Fibroblast of peridontal ligament (primary cell): ENCODE data around the gene SLFN12.
"Not testable (repeated sequence)": the region's sequence is repeated elsewhere in the genome, so short reads cannot be mapped to it uniquely, and the experiment has no call there.

Experiments
- DNase-seq: peaks from one replicate; pipeline ENCODE4 v3.0.0-alpha.2; 2010; ENCODE audit errors: extremely low read depth

SLFN12 gene

DNA sequence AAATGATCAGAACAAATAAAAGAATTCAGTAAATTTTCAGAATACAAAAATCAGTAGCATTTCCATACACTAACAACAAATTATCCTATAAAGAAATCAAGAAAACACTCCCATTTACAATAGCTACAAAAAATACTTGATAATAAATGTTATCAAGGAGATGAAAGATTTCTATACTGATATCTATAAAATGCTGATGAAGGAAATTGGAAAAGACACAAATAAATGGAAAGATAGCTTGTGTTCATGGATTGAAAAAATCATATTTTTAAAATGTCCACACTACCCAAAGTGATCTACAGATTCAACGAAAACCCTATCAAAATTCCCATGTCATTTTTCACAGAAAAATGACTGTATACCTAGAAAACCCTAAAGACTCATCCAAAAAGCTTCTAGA lies 18.1 kb downstream of the SLFN12 start:
- DNase-seq = no peak

- no peak for DNase-seq
Observed at GRCh38 chr17:35407531-35407930, 24.8 kb downstream of the SLFN12 start.

- DNase-seq = no peak
Observed at GRCh38 chr17:35406568-35406967, 25.7 kb downstream of the SLFN12 start.

DNA sequence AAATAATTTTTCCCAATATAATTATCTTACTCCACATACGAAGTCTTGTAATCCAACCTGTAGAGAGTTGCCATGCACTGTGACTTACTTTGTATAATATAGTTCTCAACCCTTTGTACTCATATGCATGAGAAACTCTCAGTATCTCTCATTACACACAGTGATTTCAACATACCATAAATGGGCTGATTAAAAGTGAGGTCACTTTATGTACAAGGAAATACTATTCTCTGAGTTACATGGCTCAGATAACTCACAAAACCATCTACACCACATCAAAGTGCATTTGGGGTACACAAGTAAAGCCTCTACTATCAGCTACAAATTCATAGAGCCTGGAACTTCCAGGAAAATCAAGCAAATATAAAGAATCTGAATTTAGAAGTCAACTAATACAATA lies 27.9 kb downstream of the SLFN12 start:
- peak; percentile 12 for DNase-seq

- not testable (repeated sequence) for DNase-seq
Observed at GRCh38 chr17:35393783-35394182, 38.5 kb downstream of the SLFN12 start.

DNA sequence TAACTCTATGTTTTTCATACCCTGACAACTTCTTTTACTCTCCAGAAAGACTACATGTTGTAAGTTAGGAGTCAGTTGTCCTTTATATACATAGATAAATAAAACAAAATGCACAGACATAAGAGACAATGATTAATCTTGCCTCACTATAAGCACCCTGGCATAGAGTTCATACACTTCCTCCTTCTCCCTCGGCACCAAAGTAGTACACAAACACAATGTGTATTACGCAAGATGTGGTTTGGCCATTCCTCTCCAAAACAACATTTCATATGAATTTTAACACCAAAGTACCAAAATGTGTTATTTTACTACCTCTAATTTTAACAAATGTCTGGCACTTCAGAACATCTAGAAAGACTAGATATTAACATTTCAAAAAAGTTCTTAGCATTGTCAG lies 41.6 kb downstream of the SLFN12 start:
- no peak for DNase-seq

GRCh38 chr17:35390156-35390555 lies 42.1 kb downstream of the SLFN12 start:
- DNase-seq = no peak

- no peak for DNase-seq
Observed at GRCh38 chr17:35387496-35387895, 44.8 kb downstream of the SLFN12 start.

- no peak for DNase-seq
Observed at GRCh38 chr17:35377706-35378105, 54.6 kb downstream of the SLFN12 start.

- DNase-seq = no peak
Observed at GRCh38 chr17:35377068-35377467, 55.2 kb downstream of the SLFN12 start.

DNA sequence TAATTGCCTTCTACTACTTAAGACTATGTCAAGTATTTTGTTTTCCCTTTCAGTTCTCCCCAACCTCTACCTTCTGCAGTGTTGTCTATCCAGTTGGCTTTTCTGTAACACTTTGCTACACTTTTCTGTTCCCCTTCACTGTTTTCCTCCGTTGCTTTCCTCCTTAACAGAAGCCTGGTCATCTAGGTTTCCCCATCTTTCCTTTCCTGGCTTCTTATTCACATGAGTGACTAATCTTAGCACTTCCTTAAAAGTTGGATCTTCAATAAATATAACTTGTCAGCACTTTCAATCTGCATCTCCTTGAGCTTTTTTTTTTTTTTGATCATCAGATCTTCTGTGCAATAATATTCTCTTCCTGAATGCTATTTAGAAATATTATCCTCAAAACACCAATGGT lies 56.1 kb downstream of the SLFN12 start:
- DNase-seq = peak; percentile 55

DNA sequence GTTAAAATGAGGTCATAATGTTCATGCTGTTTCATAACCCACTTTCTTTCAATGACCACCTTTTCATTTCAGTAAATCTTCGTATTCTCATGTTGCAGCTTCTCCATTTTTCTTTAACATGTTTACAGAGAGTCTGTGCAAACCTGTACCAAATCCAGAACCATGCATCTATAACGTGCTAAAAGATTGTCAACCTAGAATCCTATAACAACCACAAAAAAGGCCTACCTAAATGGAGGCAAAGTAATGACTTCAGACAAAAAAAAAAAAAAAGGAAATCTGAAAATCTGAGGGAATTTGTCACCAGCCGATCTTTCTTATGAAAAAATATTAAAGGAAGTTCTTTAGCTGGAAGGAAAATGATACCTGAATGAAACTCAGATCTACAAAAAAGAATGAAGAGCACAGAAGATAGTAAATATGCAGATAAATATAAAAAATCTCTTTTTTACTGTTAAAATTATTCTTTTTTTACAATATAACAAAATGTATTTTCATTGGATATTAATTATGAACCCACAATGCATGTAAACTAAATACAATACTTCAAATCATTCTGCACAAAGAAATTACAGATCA lies 57.4 kb downstream of the SLFN12 start:
- no peak for DNase-seq

- DNase-seq = peak; percentile 84
Observed at GRCh38 chr17:35373984-35374765, 58.1 kb downstream of the SLFN12 start.

DNA sequence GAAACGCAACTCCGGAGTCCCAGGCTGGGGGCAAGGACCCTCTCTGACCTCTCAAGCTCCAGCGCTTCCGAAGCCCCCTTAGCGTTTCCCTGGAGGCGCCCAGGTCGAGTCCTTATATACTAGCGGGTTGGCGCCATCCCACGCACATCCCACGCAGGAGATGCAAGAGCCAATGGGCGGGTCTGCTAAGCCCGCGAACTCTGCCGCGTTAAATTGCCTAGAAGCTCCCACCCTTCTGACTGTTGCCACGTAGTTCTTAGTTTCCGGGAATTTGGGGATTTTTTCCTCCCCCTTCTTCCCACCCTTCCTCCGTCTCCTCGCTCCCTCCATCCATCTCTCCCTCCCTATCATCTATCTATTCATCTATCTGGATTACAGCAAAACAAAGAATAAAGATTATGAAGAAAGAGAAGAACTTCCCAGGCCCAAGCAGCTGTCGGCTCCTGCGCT lies 58.7 kb downstream of the SLFN12 start, which contains the start of gene SLFN11:
TSS of gene SLFN11 (minus strand) at position 88 of the 450 bp plus-strand sequence. CDS start 9,814 bp downstream, outside the sequence.
- DNase-seq = peak; percentile 97

DNA sequence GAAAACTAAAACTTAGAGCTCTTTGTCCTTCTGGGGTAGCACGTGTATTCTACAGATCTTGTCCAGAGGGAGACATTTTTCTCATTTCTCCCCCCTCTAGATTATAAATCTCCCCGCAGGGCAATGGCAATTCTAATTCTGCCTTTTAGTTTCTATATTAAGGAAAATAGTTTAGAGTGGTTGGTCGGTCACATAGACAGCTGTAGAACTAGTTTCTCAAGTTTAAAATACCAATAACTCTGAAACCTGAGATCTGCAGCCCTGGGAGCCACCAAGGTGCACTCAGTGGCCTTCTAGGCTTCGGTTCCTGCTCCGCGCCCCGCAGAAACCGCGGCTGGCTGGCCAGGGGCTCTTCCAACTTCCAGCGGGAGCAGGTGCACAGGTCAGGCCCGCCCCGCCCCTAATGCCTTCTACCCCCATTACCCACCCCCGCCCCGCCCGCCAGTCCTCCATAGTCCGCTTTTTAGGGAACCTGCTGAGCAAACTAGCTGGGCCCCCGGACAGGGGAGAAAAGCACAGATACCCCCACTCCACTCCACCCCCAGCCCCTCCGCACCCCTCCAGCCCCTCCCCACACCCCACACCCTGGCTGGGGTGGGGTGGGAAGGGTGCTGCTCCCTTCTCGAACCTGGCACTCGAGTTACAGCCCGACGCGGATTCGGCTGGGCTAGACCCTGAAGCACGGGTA lies 59.3 kb downstream of the SLFN12 start:
- peak; percentile 31 for DNase-seq

GRCh38 chr17:35371934-35372333 lies 60.4 kb downstream of the SLFN12 start:
- no peak for DNase-seq

- DNase-seq = peak; percentile 27
Observed at GRCh38 chr17:35368081-35368830, 64.0 kb downstream of the SLFN12 start.

GRCh38 chr17:35361027-35361426 lies 71.3 kb downstream of the SLFN12 start:
- DNase-seq = no peak
